Neutrophil (primary cell): ENCODE measurements around the gene SP140.
"Not testable (repeated sequence)": the region's sequence is repeated elsewhere in the genome, so short reads cannot be mapped to it uniquely, and the experiment has no call there.

ENCODE experiments used
- H3K27ac ChIP-seq: fragments of 200-600 bp; sonication (generic); 2 replicates; pipeline ENCODE4 v1.5.1; 2016; ENCODE audit warnings: mild to moderate bottlenecking, moderate library complexity
- H3K27me3 ChIP-seq: fragments of 200-600 bp; sonication (generic); 2 replicates; pipeline ENCODE4 v1.6.0; 2016; ENCODE audit warnings: mild to moderate bottlenecking
- H3K36me3 ChIP-seq: fragments of 200-600 bp; sonication (generic); 2 replicates; pipeline ENCODE4 v1.5.1; 2017
- H3K4me1 ChIP-seq, 2 experiments: fragments of 200-600 bp in 1 of 2; sonication (generic) in 1 of 2; 1 replicate in 1 of 2; 2 replicates in 1 of 2; pipeline versions ENCODE4 v1.5.1 to v1.6.1; 2013 to 2016; ENCODE audit warnings: low read depth in 1 of 2, low read length in 1 of 2, mild to moderate bottlenecking in 1 of 2, moderate library complexity in 1 of 2; ENCODE audit not compliant: control insufficient read depth in 1 of 2, insufficient read depth in 1 of 2
- H3K4me3 ChIP-seq, 2 experiments: fragments of 200-600 bp in 1 of 2; sonication (generic) in 1 of 2; 1 replicate in 1 of 2; 2 replicates in 1 of 2; pipeline ENCODE4 v1.5.1; 2013 to 2016; ENCODE audit warnings: low read depth in 1 of 2, low read length in 1 of 2, mild to moderate bottlenecking in 1 of 2, moderate library complexity in 1 of 2
- H3K9me3 ChIP-seq: fragments of 200-600 bp; sonication (generic); 2 replicates; pipeline ENCODE4 v1.5.1; 2016
- TF ChIP-seq, protein P1 (sequence below): fragments of 200-600 bp; sonication (generic); IDR thresholded peaks from 2 replicates; pipeline ENCODE4 v1.5.1; 2016; ENCODE audit warnings: antibody characterized with exemption

SP140 gene

DNA sequence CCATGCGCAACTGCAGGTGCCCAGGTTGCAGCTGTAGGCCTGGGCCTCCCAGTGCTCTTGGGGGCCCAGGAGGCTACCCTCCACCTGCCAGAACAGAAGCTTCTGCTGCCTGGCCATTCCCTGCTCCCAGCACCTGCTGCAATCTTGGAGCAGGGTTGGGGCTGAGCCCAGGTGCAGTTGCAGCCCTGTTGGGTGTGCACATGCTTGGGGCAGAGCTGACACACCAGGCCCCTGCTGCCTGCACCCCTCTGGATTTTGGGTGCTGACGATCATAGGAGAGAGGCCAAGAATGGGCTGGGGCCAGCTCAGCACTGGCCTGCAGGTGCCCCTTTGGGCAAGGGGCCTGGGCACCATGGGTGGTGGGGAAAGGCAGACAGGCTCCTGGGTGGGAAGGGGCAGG lies 80.9 kb downstream of the SP140 start:
- Histone ChIP-seq H3K27me3 (no peaks in the 10 kb centered on the region), H3K9me3 (no peaks in the 10 kb centered on the region), H3K4me3 (no peak overlapping the region), H3K4me1 (no peaks in the 10 kb centered on the region), H3K36me3 (peaks cover 8% of the 10 kb centered on the region), H3K27ac (no peak overlapping the region)
- TF ChIP-seq, protein P1, sequence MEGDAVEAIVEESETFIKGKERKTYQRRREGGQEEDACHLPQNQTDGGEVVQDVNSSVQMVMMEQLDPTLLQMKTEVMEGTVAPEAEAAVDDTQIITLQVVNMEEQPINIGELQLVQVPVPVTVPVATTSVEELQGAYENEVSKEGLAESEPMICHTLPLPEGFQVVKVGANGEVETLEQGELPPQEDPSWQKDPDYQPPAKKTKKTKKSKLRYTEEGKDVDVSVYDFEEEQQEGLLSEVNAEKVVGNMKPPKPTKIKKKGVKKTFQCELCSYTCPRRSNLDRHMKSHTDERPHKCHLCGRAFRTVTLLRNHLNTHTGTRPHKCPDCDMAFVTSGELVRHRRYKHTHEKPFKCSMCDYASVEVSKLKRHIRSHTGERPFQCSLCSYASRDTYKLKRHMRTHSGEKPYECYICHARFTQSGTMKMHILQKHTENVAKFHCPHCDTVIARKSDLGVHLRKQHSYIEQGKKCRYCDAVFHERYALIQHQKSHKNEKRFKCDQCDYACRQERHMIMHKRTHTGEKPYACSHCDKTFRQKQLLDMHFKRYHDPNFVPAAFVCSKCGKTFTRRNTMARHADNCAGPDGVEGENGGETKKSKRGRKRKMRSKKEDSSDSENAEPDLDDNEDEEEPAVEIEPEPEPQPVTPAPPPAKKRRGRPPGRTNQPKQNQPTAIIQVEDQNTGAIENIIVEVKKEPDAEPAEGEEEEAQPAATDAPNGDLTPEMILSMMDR: no peak

DNA sequence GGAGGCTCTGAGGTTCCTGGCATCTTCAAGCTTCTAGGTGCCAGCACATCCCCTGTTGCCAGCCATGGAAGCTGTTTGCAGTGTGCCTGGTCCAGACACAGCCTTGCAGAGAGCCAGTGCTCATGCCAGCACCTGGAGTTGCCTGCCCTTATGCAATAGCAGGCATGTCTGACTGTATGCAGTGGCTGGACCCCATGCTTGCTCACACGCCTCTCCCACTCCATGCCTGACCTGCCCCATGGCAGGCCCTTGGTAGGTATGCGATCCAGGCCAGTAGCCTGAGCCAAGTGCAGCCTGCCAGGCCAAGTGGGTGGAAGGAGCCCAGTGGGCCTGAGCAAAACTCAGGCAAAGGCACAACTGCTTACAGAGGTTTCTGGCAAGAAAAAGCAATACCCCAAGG lies 81.9 kb downstream of the SP140 start:
- Histone ChIP-seq H3K4me1 (no peaks in the 10 kb centered on the region), H3K9me3 (no peaks in the 10 kb centered on the region), H3K27me3 (no peaks in the 10 kb centered on the region), H3K27ac (no peak overlapping the region), H3K4me3 (no peak overlapping the region), H3K36me3 (peaks cover 8% of the 10 kb centered on the region)
- TF ChIP-seq, protein P1: no peak

DNA sequence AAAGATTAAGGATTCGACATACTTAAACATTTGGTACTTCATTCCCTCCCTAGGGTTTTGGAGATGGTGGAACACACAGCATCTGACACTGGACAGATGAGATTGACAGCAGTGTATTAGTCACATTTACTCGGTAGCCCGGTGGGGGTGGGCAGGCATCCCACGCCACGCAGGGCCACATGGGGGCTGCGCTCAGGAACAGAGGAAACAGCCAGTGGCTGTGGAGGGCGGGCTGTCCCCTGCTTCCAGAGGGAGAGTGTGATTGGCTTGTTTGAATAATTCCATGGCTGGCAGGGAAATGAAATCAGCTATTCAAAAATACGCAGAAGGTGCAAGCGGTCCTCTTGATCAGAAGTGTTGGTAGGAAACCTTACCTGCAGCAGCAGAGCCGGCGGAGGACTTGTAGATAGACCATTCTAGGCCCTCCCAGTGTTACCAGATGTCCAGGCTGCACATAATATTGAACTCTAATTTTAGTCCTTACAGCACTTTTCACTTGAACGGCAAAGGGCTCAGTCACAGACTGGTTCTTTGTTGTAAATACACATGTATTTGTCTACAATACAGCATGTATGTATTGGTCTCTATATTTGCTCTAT lies 83.0 kb downstream of the SP140 start:
- no peak overlapping the region for H3K4me3 ChIP-seq
- peaks cover 12% of the 10 kb centered on the region for H3K36me3 ChIP-seq
- H3K27ac ChIP-seq: no peak overlapping the region
- no peaks in the 10 kb centered on the region for H3K4me1 ChIP-seq
- H3K27me3 ChIP-seq: no peaks in the 10 kb centered on the region
- TF ChIP-seq, protein P1: no peak
- no peaks in the 10 kb centered on the region for H3K9me3 ChIP-seq

DNA sequence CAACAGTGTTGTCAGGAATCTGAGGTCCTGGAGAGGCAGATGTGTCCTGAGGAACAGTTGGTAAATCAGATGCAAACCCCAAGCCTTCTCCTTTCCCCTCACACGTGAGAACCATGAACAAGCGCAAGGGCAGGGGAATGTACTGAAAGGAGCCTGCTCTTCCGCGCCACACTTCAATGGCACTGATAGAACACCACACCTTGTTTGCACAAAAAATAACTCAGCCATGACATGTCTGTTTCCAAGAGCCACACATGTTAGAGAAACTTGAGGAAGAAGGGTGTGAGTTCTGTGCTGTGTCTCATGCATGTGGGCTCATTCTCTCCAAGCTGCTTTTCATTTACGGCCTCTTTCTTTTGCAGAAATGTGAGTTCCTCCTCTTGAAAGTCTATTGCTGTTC lies 85.3 kb downstream of the SP140 start:
- H3K27me3 ChIP-seq, H3K27ac ChIP-seq, H3K9me3 ChIP-seq, H3K4me3 ChIP-seq, H3K4me1 ChIP-seq: not testable (repeated sequence)
- peaks cover 14% of the 10 kb centered on the region for H3K36me3 ChIP-seq

DNA sequence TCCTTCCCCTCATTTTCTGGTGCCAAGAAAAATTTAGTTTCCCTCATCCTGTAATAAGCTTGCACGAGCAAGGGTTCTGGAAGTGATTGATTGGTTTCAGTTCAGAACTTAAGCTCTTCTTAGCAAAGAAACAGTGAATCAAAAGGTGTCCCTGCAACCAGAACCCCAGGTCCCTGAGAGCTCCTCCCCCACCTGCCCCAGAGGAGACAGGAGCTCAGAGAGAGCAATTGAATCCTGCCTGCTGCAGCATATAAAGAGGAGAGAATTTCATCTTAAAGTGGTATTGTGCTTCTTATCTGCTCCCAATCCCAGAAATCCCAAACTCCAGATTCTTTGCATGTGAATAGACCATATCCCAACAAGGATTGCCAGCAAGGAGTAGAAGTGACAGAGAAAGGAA lies 86.1 kb downstream of the SP140 start:
- not testable (repeated sequence) for H3K4me3 ChIP-seq, H3K9me3 ChIP-seq, H3K27ac ChIP-seq, H3K27me3 ChIP-seq, H3K4me1 ChIP-seq
- peaks cover 14% of the 10 kb centered on the region for H3K36me3 ChIP-seq

DNA sequence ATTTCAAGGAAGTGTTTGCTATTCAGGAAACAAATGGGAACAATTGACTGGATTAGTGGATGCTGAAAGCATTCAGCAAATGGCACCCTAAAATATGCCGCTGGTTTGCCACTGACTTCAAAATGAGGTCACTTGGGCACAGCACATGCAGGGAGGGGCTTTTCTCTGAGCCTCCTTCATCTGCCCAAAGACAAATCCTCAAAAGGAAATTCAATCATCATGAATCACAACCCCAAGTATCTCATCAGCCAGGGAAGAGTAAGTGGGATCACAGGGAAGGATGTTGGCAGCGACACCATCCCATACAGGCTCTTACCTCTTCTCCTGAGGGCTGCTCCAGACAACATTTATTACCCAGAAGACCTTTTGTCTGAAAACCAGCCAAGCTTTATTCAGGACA lies 87.1 kb downstream of the SP140 start:
- peaks cover 0 to 2% of the 10 kb centered on the region in 2 experiments for H3K4me1 ChIP-seq
- no peak overlapping the region for H3K27ac ChIP-seq
- no peaks in the 10 kb centered on the region for H3K27me3 ChIP-seq
- TF ChIP-seq, protein P1: no peak
- H3K36me3 ChIP-seq: peaks cover 14% of the 10 kb centered on the region
- no peak overlapping the region for H3K4me3 ChIP-seq
- no peaks in the 10 kb centered on the region for H3K9me3 ChIP-seq

DNA sequence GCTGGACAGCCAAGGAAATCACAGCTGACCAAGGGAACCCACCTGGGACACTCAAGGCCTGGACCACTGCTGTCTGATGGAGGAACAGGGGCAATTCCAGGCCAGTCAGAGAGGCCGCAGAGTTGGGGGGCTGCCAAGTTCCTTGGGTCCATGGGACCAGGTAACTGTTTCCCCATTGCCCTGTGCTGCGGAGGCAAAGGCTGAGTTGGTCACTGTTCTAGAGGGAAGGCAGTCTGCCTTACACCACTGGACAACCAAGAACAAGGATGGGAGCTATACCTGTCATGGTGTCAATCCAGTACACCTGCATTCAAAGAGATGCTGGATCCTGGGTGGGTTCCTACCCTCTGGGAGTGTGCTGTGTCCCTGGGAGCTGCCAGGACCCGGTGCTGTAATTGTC lies 91.8 kb downstream of the SP140 start:
- H3K27ac ChIP-seq: no peak overlapping the region
- no peak overlapping the region for H3K4me3 ChIP-seq
- H3K9me3 ChIP-seq: no peaks in the 10 kb centered on the region
- no peaks in the 10 kb centered on the region for H3K27me3 ChIP-seq
- TF ChIP-seq, protein P1: no peak
- peaks cover 18 to 26% of the 10 kb centered on the region in 2 experiments for H3K4me1 ChIP-seq
- H3K36me3 ChIP-seq: peaks cover 6% of the 10 kb centered on the region
